Activated T-cell treated with anti-CD3 and anti-CD28 coated beads, Interleukin-2, amount 50 U/mL, for 72 hours (primary cell): ENCODE results near the gene CADM2. TPM values are rescaled to one million over a fixed set of nuclear protein-coding genes. Genes with fewer than 3 reads are reported as not detected.
"Not testable (repeated sequence)": the region's sequence is repeated elsewhere in the genome, so short reads cannot be mapped to it uniquely, and the experiment has no call there.

ENCODE experiments used
- ATAC-seq, 2 donors: fragments of 150-1000 bp; cut with Tn5 transposase; replicated peaks in 1 of 2; 2 replicates each; pipeline ENCODE4 v1.10.0; 2021; ENCODE audit warnings: moderate library complexity in 2 of 2, mild to moderate bottlenecking in 1 of 2
- DNase-seq, 2 donors: peaks; one replicate each; pipeline ENCODE4 v3.0.0; 2021 to 2022; ENCODE audit warnings: mixed read lengths in 1 of 2
- H3K27ac Mint-ChIP-seq: one replicate; pipeline ENCODE4 v1.8.0; 2022; ENCODE audit warnings: mild to moderate bottlenecking, moderate library complexity, mixed read lengths
- H3K27me3 Mint-ChIP-seq: one replicate; pipeline ENCODE4 v1.8.0; 2022; ENCODE audit warnings: low read depth, mixed read lengths
- H3K36me3 Mint-ChIP-seq, 2 donors: one replicate each; pipeline ENCODE4 v1.8.0; 2022; ENCODE audit warnings: mixed read lengths in 2 of 2, mild to moderate bottlenecking in 1 of 2; ENCODE audit not compliant: insufficient read depth in 2 of 2
- H3K4me1 Mint-ChIP-seq: one replicate; pipeline ENCODE4 v1.8.0; 2022; ENCODE audit warnings: low read depth, mixed read lengths
- H3K4me3 Mint-ChIP-seq, 2 donors: one replicate each; pipeline ENCODE4 v1.8.0; 2022; ENCODE audit warnings: mild to moderate bottlenecking in 2 of 2, mixed read lengths in 2 of 2, moderate library complexity in 2 of 2
- H3K9me3 Mint-ChIP-seq, 2 donors: one replicate each; pipeline ENCODE4 v1.8.0; 2022; ENCODE audit warnings: mixed read lengths in 2 of 2
- total RNA-seq, 2 donors: library from RNA; stranded (reverse); gene quantifications; one replicate each; pipeline ENCODE4 v1.2.3, GENCODE V29; 2022

The CADM2 gene
- total RNA-seq, 2 donors from 2014 or later: not detected

- Mint-ChIP-seq H3K4me1 (no peaks in the 10 kb centered on the region), H3K4me3 (no peak overlapping the region)
- DNase-seq: no peak
Measured at GRCh38 chr3:85498177-85498576, 539.4 kb downstream of the CADM2 start.

GRCh38 chr3:85502148-85502875, 543.5 kb downstream of the CADM2 start:
- H3K36me3 Mint-ChIP-seq: no peaks in the 10 kb centered on the region
- no peak for ATAC-seq
- no peak for DNase-seq
- H3K9me3 Mint-ChIP-seq: peaks cover 4 to 5% of the 10 kb centered on the region in 2 donors
- no peaks in the 10 kb centered on the region for H3K27me3 Mint-ChIP-seq
- H3K4me1 Mint-ChIP-seq: no peaks in the 10 kb centered on the region
- no peak overlapping the region for H3K4me3 Mint-ChIP-seq
- no peak overlapping the region for H3K27ac Mint-ChIP-seq

More at GRCh38 chr3:85498177-85498576, 539.4 kb downstream of the CADM2 start:
- Mint-ChIP-seq H3K9me3 (peaks cover 5 to 6% of the 10 kb centered on the region in 2 donors), H3K36me3 (no peaks in the 10 kb centered on the region), H3K27ac (no peak overlapping the region), H3K27me3 (no peaks in the 10 kb centered on the region)
- no peak for ATAC-seq

- ATAC-seq, H3K27ac Mint-ChIP-seq, H3K27me3 Mint-ChIP-seq, H3K36me3 Mint-ChIP-seq, H3K9me3 Mint-ChIP-seq, DNase-seq, H3K4me1 Mint-ChIP-seq: not testable (repeated sequence)
- peak overlapping the region in 1 of 2 donors; percentile 22 for H3K4me3 Mint-ChIP-seq
Measured at GRCh38 chr3:85504129-85504784, 545.5 kb downstream of the CADM2 start.

- H3K36me3 Mint-ChIP-seq, H3K4me3 Mint-ChIP-seq, ATAC-seq, H3K27me3 Mint-ChIP-seq, H3K9me3 Mint-ChIP-seq, DNase-seq, H3K27ac Mint-ChIP-seq, H3K4me1 Mint-ChIP-seq: not testable (repeated sequence)
Measured at GRCh38 chr3:85504785-85505511, 546.2 kb downstream of the CADM2 start.

GRCh38 chr3:85507052-85507451, 548.3 kb downstream of the CADM2 start:
- ATAC-seq, H3K9me3 Mint-ChIP-seq, H3K36me3 Mint-ChIP-seq, H3K4me3 Mint-ChIP-seq, H3K4me1 Mint-ChIP-seq, H3K27ac Mint-ChIP-seq, DNase-seq, H3K27me3 Mint-ChIP-seq: not testable (repeated sequence)

GRCh38 chr3:85508659-85509058, 549.9 kb downstream of the CADM2 start:
- Mint-ChIP-seq H3K4me1 (no peaks in the 10 kb centered on the region), H3K27me3 (no peaks in the 10 kb centered on the region), H3K27ac (no peak overlapping the region), H3K36me3 (no peaks in the 10 kb centered on the region), H3K9me3 (peaks cover 1 to 2% of the 10 kb centered on the region in 2 donors), H3K4me3 (no peak overlapping the region)
- no peak for ATAC-seq
- no peak for DNase-seq

- no peak overlapping the region for H3K27ac Mint-ChIP-seq
- H3K36me3 Mint-ChIP-seq: no peaks in the 10 kb centered on the region
- DNase-seq: no peak
- no peaks in the 10 kb centered on the region for H3K4me1 Mint-ChIP-seq
- peaks cover 1 to 2% of the 10 kb centered on the region in 2 donors for H3K9me3 Mint-ChIP-seq
- no peaks in the 10 kb centered on the region for H3K27me3 Mint-ChIP-seq
- ATAC-seq: no peak
- no peak overlapping the region for H3K4me3 Mint-ChIP-seq
Measured at GRCh38 chr3:85516146-85516545, 557.4 kb downstream of the CADM2 start.

GRCh38 chr3:85524104-85524503, 565.3 kb downstream of the CADM2 start:
- Mint-ChIP-seq H3K27me3 (no peaks in the 10 kb centered on the region), H3K36me3 (peaks cover 0 to 2% of the 10 kb centered on the region in 2 donors), H3K4me1 (no peaks in the 10 kb centered on the region), H3K27ac (no peak overlapping the region), H3K4me3 (no peak overlapping the region), H3K9me3 (peaks cover 4 to 8% of the 10 kb centered on the region in 2 donors)
- no peak for DNase-seq
- no peak for ATAC-seq

- H3K4me3 Mint-ChIP-seq: no peak overlapping the region
- ATAC-seq: no peak
- no peak for DNase-seq
- H3K36me3 Mint-ChIP-seq: peaks cover 0 to 2% of the 10 kb centered on the region in 2 donors
- no peak overlapping the region for H3K27ac Mint-ChIP-seq
- peaks cover 4 to 10% of the 10 kb centered on the region in 2 donors for H3K9me3 Mint-ChIP-seq
- H3K4me1 Mint-ChIP-seq: no peaks in the 10 kb centered on the region
- H3K27me3 Mint-ChIP-seq: no peaks in the 10 kb centered on the region
Measured at GRCh38 chr3:85525264-85525663, 566.5 kb downstream of the CADM2 start.

- H3K4me1 Mint-ChIP-seq: no peaks in the 10 kb centered on the region
- ATAC-seq (no peak), DNase-seq (no peak)
- no peak overlapping the region for H3K4me3 Mint-ChIP-seq
- no peaks in the 10 kb centered on the region for H3K27me3 Mint-ChIP-seq
- H3K36me3 Mint-ChIP-seq: no peaks in the 10 kb centered on the region
- H3K9me3 Mint-ChIP-seq: peaks cover 4 to 5% of the 10 kb centered on the region in 2 donors
- H3K27ac Mint-ChIP-seq: no peak overlapping the region
Measured at GRCh38 chr3:85533586-85533985, 574.8 kb downstream of the CADM2 start.

- Mint-ChIP-seq H3K4me1 (no peaks in the 10 kb centered on the region), H3K9me3 (peaks cover 2 to 5% of the 10 kb centered on the region in 2 donors), H3K27ac (no peak overlapping the region), H3K36me3 (no peaks in the 10 kb centered on the region), H3K27me3 (no peaks in the 10 kb centered on the region), H3K4me3 (no peak overlapping the region)
- no peak for DNase-seq
- ATAC-seq: no peak
Measured at GRCh38 chr3:85535517-85535916, 576.7 kb downstream of the CADM2 start.

- Mint-ChIP-seq H3K27ac (no peak overlapping the region), H3K4me3 (no peak overlapping the region), H3K36me3 (no peaks in the 10 kb centered on the region), H3K4me1 (no peaks in the 10 kb centered on the region), H3K9me3 (peaks cover 0 to 2% of the 10 kb centered on the region in 2 donors), H3K27me3 (no peaks in the 10 kb centered on the region)
- no peak for ATAC-seq
- DNase-seq: no peak
Measured at GRCh38 chr3:85539232-85539631, 580.4 kb downstream of the CADM2 start.

- DNase-seq: no peak
- Mint-ChIP-seq H3K4me1 (no peaks in the 10 kb centered on the region), H3K27me3 (no peaks in the 10 kb centered on the region)
Measured at GRCh38 chr3:85554153-85554552, 595.4 kb downstream of the CADM2 start.

More at GRCh38 chr3:85554153-85554552, 595.4 kb downstream of the CADM2 start:
- no peaks in the 10 kb centered on the region for H3K36me3 Mint-ChIP-seq
- no peak overlapping the region for H3K4me3 Mint-ChIP-seq
- H3K9me3 Mint-ChIP-seq: no peaks in the 10 kb centered on the region
- no peak for ATAC-seq
- H3K27ac Mint-ChIP-seq: no peak overlapping the region
